C4-2B (cell line): ENCODE measurements around the gene SEMA4D.

Experiments used
- ZFX ChIP-seq: fragments of 450-650 bp; IDR thresholded peaks from 2 replicates; pipeline ENCODE4 v1.6.1; 2017
- TF ChIP-seq, protein P1 (sequence below): fragments of 450-650 bp; conservative IDR thresholded peaks from 2 replicates; pipeline ENCODE4 v1.5.1; 2017; ENCODE audit warnings: mild to moderate bottlenecking

DNA sequence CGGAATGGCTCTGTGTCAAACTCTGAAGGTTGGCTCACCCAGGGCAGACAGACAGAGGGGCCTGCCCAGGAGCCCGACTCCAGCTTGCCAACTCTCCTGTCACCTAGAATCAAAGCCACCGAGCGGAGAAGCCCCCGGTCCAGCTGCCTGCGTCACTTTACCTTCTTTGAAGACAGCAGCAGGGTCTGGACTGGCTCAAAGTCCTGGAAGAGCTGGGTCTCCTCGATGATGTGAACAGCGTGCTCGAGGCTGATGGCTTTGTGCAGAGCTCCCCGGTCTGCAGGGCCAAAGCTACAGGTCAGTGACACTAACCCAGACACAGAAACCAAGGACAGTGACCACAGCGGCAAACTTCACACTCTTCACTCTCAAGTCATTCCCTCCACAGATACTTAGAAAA, 111.7 kb downstream of the SEMA4D start:
- TF ChIP-seq, protein P1, sequence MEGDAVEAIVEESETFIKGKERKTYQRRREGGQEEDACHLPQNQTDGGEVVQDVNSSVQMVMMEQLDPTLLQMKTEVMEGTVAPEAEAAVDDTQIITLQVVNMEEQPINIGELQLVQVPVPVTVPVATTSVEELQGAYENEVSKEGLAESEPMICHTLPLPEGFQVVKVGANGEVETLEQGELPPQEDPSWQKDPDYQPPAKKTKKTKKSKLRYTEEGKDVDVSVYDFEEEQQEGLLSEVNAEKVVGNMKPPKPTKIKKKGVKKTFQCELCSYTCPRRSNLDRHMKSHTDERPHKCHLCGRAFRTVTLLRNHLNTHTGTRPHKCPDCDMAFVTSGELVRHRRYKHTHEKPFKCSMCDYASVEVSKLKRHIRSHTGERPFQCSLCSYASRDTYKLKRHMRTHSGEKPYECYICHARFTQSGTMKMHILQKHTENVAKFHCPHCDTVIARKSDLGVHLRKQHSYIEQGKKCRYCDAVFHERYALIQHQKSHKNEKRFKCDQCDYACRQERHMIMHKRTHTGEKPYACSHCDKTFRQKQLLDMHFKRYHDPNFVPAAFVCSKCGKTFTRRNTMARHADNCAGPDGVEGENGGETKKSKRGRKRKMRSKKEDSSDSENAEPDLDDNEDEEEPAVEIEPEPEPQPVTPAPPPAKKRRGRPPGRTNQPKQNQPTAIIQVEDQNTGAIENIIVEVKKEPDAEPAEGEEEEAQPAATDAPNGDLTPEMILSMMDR, result no peak
- no peak for TF ChIP-seq ZFX
